ENCODE data around the gene CR2.

CR2 gene

DNA sequence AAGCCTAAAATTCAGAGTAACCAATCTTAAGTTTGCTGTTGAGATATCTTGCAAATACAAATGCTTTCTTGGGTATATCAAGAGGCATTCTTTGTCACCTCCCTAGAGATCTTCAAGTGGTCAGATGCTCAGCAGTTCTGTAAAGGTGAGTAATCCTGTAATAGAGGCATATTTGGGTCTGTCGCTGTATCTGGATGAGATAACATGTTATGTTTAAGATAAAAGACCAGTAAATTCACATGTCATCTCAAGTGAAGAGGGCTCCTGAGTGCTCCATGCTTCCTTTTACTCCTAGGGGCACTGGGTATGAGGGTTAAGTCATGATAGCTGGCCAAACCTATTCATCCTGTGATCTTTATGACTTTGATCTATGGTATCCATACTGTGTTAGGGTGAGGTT, 7.5 kb downstream of the CR2 start:
- DNase-seq (ENCODE audit: low spot score) = no peak
- in situ Hi-C loops (cut with MboI; ENCODE audit: low pct_unique_long_range_greater_than_20kb, low sequenced_read_pairs, unreplicated experiment) = no loop called here
- no peak for TF ChIP-seq CTCF (IDR thresholded peaks at IDR 0.05; ENCODE audit: extremely low read depth, insufficient read depth, missing control alignments)

DNA sequence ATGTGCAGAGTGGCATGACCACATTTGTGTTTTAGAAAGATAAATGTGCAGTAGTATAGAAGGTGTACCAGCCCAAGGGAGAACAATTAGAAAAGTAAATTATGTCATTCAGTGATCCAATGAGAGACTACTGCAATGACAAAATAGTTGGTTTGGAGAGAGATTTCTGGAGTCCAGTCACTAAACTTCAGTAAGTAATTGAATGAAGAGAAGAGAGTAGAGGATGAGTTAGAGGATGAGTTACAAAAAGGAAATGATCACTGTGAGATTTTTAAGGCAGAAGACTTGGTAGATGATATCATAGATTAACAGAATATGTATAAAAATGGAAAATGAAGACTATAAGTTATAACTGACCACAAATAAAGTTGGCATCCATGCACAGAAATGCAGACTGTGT, 8.4 kb downstream of the CR2 start:
- TF ChIP-seq CTCF (IDR thresholded peaks at IDR 0.05; ENCODE audit: extremely low read depth, insufficient read depth, missing control alignments) = no peak
- DNase-seq (ENCODE audit: low spot score) = no peak
- in situ Hi-C loops (cut with MboI; ENCODE audit: low pct_unique_long_range_greater_than_20kb, low sequenced_read_pairs, unreplicated experiment) = no loop called here

DNA sequence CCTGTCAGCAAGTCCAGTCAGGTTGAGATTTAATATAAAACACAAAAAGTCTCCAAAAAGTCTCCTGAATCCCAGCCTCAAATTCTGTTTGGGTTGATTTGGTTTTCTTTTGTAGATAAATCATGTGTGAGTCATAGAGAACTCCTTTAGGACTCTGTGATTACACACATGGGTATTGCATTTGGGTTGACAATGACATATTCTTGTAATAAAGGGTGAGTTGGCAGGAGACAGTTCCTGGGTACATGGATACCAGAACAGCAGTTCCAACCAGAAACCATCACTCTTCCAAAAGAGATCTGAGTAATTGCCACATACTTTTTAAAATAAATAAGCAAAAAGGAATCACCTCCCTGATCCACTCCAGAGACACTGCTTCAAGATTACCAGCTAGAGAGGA, 8.9 kb downstream of the CR2 start:
- no peak for TF ChIP-seq CTCF (IDR thresholded peaks at IDR 0.05; ENCODE audit: extremely low read depth, insufficient read depth, missing control alignments)
- no peak for DNase-seq (ENCODE audit: low spot score)
- in situ Hi-C loops (cut with MboI; ENCODE audit: low pct_unique_long_range_greater_than_20kb, low sequenced_read_pairs, unreplicated experiment) = no loop called here

DNA sequence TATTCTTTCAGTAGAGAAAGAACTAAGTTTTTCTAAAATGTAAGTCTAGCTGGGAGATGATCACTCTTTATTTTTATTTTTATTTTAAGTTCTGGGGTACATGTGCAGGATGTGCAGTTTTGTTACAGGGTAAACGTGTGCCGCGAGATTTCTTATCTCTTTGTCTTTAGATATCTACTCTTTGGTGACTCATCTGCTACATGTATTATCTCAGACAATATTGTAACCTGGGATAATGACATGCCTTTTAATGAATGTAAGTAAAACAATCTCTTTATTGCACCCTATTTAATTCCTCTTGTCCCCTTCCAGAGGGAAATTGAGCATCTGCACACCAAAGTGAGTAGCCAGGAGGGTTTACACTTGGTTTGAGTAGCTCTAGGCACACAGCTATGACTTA, 9.4 kb downstream of the CR2 start:
- TF ChIP-seq CTCF (IDR thresholded peaks at IDR 0.05; ENCODE audit: extremely low read depth, insufficient read depth, missing control alignments) = no peak
- no peak for DNase-seq (ENCODE audit: low spot score)
- in situ Hi-C loops (cut with MboI; ENCODE audit: low pct_unique_long_range_greater_than_20kb, low sequenced_read_pairs, unreplicated experiment) = no loop called here

DNA sequence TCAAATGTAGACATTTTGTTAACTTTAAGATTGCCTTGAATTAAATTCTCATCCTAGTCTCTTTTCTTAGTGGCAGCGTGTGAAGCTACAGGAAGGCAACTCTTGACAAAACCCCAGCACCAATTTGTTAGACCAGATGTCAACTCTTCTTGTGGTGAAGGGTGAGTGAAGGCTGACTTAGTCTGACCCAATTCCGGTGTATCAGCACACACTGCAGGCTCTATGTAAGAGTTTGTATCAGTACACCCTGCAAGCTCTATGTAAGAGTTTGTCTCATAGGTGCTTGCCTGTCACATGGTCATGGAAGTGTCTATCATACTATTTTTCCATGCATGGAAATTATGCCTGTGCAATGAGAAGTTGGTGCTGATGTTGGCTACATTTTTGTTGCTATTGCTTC, 16.8 kb downstream of the CR2 start:
- no peak for TF ChIP-seq CTCF (IDR thresholded peaks at IDR 0.05; ENCODE audit: extremely low read depth, insufficient read depth, missing control alignments)
- in situ Hi-C loops (cut with MboI; ENCODE audit: low pct_unique_long_range_greater_than_20kb, low sequenced_read_pairs, unreplicated experiment) = no loop called here
- DNase-seq (ENCODE audit: low spot score) = no peak

- no peak for DNase-seq (ENCODE audit: low spot score)
- in situ Hi-C loops (cut with MboI; ENCODE audit: low pct_unique_long_range_greater_than_20kb, low sequenced_read_pairs, unreplicated experiment) = no loop called here
- no peak for TF ChIP-seq CTCF (IDR thresholded peaks at IDR 0.05; ENCODE audit: extremely low read depth, insufficient read depth, missing control alignments)
Measured at GRCh38 chr1:207474210-207474609, 20.1 kb downstream of the CR2 start.

GRCh38 chr1:207486198-207486597, 32.1 kb downstream of the CR2 start:
- TF ChIP-seq CTCF (IDR thresholded peaks at IDR 0.05; ENCODE audit: extremely low read depth, insufficient read depth, missing control alignments) = no peak
- in situ Hi-C loops (cut with MboI; ENCODE audit: low pct_unique_long_range_greater_than_20kb, low sequenced_read_pairs, unreplicated experiment) = loop anchor here (25.0 kb wide), 1 partner anchor 399 kb away; the partner anchor contains the start of gene C4BPB

More at GRCh38 chr1:207486198-207486597, 32.1 kb downstream of the CR2 start:
- DNase-seq (ENCODE audit: low spot score) = no peak

All from GM13977 (cell line).